HG03097 (cell line): ENCODE measurements around the gene POLR3K.
"Not testable (repeated sequence)": the region's sequence is repeated elsewhere in the genome, so short reads cannot be mapped to it uniquely, and the experiment has no call there.

Experiments used
- ATAC-seq: cut with Tn5 transposase; IDR thresholded peaks from one replicate; pipeline ENCODE4 v1.9.1; 2021; ENCODE audit not compliant: unreplicated experiment, low FRiP score

POLR3K gene

DNA sequence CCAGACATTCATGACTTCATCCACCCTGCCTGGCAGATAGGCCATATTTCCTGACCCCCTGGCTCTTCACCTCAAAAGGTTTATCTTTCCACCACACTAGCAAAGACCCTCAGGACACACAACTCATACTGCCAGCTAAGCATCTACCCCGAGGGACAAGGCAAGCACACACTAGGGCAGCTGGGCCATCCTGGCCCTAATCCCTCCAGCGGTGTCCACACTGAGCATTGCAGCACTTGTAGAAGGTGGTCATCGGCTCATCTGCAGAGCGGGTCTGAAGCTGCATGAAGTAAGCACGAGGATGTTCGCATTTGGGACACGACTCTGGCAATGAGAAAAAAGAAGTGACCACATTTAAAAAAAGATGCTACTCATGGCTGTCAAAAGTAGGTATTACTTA, 6.2 kb downstream of the POLR3K start:
- ATAC-seq, result no peak

DNA sequence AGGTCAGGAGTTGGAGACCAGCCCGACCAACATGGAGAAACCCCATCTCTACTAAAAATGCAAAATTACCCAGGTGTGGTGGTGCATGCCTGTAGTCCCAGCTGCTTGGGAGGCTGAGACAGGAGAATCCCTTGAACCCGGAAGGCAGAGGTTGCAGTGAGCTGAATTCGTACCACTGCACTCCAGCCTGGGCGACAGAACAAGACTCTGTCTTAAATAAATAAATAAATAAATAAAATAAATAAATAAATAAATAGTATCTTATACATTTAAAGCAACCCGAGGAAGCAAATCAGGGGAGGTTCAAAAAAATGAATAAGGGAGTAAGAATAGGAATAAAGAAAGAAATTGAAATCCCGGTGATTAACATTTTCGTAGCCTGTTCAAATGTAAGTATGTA, 6.9 kb downstream of the POLR3K start:
- ATAC-seq, result not testable (repeated sequence)

DNA sequence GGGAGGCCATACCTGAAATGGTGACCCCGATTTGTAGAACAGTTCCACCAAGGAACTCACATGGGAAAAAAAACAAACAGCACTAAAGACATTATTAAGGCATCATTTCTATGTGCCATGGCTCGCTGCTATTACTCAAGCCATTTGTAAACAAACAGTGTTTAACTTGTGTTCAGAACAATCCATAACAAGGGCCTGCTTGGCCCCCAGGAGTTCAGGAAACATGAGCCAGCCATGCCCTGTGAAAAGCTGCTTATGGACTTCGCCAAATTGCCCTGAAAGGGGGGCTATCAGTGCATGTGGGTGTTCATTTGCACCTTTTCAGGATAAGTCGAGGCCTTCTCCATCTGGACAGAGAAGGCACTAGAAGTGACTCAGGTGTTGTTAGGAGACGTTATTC, 8.0 kb downstream of the POLR3K start:
- ATAC-seq, result no peak

DNA sequence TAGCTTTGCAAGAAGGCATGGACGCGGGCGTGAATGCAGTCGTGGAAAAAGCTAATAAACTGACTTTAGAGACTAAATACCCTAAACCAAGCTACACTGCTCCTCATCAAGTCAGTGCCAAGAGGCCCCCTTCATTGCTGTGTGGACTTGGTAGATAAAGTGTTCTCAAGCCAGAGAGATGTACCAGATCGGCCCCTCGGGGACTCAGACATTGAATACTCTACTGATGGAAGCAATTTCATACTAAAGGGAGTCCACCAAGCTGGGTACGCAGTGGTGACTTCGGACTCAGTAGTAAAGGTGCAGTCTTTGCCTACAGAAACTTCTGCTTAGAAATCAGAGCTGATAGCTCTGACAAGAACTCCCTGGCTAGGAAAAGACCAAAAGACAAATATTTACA, 8.8 kb downstream of the POLR3K start:
- ATAC-seq, result no peak

DNA sequence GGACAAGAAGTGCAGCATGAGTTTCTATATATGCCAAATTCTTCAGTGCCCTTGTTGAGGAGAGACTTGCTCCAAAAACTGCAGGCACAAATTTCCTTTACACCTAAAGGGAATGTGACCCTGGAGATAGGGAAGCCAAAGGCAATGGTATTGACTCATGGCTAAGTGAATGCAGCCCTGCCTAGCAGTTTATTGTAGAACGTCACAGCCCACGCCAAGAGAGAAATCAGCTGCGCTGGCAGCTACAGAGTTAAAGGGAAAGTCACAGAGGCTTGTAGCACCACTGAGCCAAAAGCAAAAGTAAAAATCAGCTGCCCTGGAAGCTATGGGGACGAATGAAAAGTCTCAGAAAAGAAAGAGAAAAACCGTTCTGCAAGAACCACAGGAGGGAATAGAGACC, 10.1 kb downstream of the POLR3K start:
- no peak for ATAC-seq

DNA sequence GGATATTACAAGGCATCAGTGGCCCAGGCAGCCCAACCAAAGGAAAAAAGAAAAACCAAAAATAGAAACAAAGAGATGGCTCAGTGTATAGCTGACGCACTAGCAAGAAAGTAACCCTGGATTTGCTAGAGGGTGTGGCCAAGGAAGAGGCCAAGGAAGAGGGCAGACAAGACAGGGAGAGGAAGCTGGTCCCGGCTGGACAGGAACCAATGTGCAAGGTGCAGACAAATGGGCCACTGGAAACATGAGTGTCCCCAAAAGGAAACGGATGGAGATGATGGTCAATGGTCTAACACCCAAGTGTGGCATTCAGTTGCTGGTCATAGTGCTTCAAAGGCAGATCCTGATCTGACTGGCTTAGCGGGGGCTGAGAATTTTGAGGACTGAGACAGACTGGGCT, 10.7 kb downstream of the POLR3K start:
- no peak for ATAC-seq

DNA sequence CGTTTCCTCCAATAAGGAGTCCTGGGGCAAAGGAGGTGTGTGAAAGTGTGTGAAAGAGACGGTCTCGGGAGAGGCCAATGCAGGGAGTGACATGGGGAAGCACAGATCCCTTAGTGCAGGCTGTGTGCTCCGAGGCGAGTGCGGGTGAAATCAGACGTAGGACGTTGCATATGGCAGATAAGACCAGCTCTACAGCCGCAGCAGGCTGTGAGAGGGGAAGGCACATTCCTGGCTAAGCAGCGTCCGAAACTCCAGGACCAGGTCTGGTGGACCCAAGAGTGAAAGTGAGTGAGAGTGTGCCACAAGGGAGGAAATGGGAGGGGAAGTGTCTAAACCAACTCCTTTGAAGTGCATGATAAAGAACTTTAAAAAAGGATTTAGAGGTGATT, 11.3 kb downstream of the POLR3K start:
- ATAC-seq, result no peak

DNA sequence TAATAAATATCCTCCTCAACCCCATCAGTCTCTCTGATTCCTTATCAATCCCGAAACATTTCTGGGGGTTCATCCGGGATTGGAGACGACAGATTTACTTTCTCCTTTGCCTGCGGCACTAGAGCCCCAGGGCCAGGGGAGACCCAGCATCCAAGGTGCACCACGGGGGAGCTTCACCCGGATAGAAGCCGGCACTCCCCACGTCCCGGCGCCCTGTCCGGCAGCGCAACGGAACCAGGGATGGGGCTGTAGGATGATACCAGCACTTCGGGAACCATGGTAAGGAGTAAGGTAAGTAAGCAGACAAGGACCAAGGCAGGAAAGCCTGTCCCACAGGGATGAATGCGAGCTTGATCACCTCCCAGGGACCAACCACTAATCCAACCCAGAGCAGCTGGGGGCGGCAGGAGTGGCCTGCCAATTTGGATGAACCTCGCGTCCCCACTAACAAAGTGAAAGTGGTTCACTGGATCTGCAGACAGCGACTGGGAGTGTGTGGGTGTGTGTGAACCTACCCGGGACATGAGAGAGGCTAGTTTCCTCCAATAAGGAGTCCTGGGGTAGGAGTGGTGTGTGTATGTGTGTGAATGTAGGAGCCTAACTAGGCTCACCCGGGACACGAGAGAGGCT, 11.9 kb downstream of the POLR3K start:
- ATAC-seq, result no peak

DNA sequence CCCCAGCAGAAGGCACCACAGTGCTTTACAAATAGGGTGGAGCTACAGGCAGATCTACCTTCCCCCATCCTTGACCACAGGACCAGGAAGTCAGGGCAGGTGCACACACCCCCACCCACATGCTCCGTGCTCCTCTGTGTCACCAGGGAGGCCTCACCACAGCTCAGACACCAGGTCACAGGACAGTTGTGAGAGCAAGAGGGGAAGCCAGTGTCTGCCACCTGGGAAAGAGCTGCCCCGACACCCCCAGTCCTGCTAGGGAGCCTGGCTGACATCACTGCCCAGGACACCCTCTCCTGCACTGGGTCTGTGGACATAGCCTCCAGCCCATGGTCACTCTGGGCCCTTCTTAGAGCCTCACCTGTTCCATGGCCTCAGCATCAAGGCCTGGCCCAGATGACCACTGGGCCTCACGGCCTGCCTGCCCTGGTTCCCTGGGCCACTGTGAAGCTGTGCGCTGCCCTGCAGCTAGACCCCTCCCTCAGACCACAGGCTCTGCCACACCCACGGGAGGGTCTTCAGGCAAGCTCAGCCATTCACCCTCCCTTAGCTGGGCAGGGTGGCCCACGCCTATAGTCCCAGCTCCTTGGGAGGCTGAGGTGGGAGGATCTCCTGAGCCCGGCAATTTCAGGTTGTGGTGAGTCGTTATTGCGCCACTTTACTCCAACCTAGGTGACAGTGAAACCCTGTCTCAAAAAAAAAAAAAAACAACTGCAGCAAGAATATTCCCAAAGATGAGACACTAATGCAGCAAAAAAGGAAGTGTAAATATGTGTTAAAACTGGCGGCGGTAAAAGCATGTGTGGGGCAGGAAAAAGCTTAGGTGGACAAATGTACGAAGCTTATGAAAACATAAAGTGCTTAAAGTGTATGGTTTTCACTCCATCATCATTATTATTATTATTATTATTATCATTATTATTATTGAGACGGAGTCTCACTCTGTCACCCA, 14.2 kb downstream of the POLR3K start:
- peak; percentile 49 for ATAC-seq

DNA sequence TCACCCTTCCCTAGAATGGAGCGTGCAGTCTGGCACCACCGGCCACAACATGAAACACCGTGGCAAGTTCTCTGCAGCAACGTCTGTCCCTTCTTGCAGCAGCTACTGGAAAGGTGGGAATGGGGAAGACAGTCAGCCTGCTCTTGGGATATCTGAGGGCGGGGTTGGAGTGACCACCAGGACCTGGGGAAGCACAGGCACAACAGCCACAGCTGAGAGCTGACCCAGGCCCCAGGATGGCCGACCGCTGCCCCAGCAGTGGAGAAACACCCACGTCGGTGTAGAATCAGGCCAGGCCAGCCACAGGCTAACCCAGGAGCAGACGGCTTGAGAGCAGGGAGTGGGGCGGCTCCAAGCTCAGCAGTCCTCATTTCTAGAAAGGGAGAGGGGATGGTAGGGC, 15.2 kb downstream of the POLR3K start:
- ATAC-seq, result not testable (repeated sequence)

DNA sequence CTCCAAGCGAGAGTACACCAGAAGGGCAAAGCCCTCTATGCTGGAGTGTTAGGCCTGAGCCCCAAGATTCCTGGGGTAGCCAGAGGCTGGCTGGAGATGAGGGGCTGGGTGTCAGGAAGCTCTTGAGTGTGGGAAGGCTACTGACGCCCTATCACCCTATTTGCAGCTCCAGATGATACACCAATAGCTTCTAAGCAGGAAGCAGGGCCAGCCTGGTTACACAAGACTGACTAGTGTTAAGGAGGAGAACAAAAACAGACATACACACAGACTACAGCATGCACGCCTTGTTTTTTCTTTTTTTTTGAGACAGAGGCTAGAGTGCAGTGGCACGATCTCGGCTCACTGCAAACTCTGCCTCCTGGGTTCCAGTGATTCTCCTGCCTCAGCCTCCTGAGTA, 15.9 kb downstream of the POLR3K start:
- ATAC-seq, result no peak

DNA sequence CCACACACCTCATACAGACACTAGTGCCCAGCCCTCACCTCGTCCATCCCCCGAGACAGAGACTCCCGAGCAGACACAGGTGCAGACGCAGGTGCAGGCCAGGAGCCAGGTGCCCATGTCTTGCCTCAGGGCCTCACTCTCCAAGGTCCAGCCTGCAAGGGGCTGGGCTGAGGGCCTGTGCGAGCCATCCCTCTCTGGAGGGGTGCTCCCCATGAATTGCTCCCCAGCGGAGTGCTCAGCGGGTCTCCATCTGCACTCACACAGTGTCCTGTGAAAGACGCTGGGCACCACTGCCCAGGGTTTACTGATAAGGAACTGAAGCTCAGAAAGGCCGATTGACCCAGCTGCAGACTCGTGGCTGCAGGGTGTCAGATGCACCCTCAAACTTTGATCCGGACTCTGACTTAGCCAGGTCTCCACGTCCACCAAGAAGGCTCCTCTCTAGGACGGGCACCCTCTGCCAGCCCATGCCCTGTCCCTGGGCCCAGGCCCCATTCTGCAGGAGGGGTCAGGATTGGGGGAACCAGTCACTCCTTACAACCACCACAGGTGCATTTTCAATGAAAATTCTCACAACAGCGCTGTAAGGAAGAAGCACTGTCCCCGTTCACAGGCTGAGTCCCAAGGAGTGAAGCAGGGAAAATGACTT, 16.9 kb downstream of the POLR3K start:
- no peak for ATAC-seq

DNA sequence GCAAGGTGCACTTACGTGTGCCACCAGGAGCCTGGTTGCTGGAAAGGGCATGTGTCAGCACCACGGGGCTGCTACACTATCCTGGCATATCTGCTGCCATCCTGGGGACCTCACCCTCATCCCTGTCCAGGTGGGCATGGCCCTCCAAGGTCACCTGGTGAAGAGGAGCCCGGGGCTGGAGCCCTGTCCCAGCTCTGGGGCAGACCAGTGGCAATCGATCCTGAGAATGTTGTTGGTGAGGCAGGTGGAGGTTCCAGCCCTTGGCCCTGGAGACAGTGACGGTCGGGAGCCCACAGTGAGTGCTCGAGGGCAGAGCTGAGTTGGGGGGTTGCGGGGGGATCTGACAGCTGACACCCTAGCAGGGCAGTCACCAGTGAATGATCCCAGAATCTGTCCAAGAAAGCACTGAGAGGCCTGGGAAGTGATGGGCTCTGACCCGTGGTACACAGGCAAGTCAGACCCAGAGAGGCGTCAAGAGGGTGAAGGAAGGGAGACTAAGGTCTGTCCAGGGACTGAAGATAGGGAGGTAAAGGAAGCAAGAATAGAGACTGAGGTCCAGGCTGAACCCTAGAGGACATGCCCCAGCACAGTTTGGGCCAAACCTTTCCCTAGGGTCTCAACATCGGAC, 17.6 kb downstream of the POLR3K start:
- ATAC-seq, result no peak

DNA sequence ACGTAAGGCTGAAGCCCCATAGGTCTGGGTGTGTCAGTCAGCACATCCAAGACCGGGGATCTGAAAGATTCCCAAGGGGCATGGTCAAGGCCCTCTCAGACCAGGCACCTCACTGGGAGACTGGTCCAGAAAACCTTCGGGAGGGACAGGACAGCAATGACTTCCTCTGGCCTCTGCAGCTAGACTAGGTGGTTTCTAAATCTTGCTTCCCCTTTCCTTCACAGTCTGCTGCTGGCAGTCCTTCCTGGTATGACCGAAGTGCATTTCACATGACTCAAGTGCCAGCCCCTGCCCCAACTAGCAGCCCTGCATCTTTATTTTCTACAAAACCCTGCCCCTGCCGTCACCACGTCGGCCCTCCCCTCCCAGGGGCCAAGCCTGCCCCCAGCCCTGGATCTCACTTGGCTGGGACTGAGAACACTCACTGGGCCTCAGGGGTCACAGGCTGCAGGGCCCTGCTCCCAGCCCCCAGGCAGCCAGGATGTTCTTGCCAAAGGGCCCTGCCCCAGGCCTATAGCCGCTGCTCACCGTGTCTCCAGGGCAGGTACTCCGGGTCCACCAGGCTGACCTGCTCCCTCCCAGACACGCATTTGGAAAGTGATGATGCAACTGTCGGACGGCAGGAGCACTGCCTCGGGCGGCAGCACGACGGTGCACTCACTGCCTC, 18.3 kb downstream of the POLR3K start:
- ATAC-seq, result no peak

DNA sequence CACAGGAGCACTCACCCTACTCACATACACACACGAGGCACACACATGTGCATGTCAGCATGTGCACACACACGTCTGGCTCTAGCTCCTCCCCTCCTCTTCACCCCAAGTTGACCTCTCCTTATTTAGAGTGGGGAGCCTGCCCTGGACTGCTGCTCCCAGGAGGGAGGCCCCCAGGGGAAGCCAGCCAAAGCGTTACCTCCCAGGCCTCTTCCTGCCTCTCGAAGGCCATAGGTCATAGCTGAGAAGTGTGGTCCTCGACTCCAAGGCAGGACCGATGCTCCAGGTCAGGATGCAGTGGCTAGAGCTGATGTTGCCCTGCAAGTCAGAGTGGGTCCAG, 18.8 kb downstream of the POLR3K start:
- ATAC-seq, result no peak

DNA sequence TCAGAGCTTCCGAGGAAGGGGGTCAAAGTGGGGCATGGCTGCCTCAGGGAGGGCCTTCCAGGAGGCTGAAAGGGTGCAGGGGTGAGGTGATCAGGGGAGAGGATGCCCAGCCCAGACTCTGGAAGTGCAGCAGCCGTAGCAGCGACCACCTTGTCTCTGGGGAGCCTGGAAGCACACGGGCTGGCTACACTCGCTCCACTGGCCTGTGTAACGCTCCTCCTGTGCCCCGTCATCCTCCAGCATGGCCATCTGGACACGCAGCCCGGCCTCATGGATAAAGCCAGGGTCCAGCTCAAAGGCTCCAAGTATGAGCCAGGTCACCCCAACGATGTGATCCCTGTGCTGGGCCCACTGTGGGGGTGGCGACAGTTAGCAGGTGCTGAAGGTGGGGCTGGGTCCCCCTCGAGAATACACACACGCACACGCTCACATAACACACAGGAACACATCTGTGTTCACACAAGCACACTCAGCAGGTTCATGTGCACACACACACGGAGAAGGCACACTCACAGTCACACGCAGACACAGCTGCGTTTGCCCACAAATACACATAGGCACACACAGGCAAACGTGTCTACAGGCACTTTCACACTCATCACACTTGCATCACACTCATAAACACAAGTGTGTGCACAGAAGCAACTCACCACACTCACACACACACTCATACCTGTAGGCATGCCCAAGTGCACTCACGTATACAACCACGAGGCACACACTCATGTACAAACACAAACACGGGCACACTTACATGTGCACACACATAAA, 19.3 kb downstream of the POLR3K start:
- ATAC-seq, result no peak

DNA sequence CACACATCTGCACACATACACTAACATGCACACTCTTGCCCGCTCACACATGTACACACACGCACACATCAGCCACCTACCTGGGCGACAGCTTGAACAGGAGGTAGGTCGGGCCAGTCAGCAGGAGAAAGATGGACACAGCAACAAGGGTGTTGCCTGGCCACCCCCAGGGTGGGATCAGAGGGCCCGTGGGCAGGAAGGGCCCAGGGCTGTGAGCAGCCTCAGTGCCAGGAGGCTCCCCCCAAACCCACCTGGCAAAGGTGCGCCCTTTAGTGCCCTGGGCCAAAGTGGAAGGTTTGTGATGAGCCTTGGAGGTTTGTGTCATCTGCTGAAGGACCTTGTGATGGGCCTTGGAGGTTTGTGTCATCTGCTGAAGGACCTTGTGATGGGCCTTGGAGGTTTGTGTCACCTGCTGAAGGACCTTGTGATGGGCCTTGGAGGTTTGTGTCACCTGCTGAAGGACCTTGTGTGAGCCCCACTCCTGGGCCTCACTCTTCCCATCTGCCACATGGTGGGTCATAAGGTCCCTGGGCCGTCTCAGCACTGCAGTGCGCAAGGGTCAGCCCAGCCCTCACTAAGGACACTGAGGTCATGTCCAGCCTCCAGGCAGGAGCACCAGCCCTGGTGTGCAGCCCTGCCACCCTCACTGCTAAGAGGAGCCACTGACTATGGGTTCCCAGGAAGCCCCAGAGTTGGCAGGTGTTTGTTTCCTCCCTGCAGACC, 20.1 kb downstream of the POLR3K start:
- not testable (repeated sequence) for ATAC-seq

DNA sequence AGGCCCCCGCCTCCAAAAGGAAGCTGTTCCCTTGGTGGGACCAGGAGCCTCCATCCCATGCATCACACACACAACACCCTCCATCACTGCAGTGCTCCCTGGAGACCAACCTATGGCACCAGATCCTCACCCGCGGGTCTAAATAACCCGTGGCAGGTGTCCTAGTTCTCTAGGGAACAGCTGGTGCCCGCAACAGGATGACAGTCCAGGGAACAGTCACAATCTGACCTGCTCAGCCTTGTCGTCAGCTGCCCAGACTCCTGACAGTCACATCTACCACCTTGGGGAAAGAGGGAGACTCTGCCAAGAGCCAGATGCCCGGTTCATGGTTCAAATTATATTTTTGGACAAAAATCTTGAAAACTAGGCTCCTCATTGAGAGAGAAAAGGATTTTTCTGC, 22.8 kb downstream of the POLR3K start:
- ATAC-seq, result not testable (repeated sequence)

DNA sequence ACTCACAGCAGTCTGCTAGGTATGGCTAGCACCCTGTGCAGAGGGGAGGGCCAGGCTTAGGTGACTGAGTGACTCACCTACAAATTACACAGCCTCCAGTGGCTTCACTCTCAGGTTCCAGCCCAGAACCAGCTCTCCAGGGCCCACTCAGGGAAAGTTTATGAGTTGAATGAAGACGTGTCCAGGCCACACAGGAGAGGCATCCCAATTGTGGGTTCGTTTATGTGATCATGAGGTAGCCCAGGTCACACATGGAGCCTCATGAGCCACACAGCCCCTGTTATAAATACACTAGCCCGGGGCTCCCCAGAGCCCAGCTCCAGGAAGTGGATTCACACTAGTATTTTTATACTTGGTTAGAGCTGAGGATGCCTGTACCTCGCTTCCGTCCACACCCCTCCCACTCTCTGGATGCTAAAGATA, 27.5 kb downstream of the POLR3K start:
- peak; percentile 48 for ATAC-seq
